GM15510 (cell line): ENCODE results near the gene ATP6V1A.

ENCODE experiments used
- POLR2A ChIP-seq: IDR thresholded peaks from 3 replicates; pipeline ENCODE4 v1.6.1; 2011; ENCODE audit warnings: borderline replicate concordance; ENCODE audit not compliant: insufficient read length; ENCODE audit errors: extremely low read depth

Gene ATP6V1A

GRCh38 chr3:113776564-113776963 is 29.7 kb downstream of the ATP6V1A start:
- no peak for TF ChIP-seq POLR2A

DNA sequence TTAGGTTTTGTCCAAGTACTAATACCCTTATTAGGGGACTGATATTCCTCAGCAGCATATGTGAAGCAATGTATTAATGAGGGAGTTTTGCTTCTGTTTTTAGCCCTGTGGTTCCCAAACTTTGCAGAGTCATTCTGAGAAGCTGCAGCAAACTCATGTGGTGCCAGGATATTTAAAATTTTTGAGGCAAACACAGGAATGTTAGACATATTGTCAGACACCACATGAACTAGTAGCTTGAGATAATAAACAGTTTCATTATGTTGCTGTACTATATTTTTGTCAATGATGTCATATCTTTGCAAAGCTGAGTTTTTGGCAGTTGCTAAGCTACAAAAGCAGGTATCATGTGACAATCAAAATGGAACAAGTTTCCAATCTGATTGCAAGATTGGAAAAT is 36.6 kb downstream of the ATP6V1A start:
- no peak for TF ChIP-seq POLR2A

GRCh38 chr3:113783980-113784379 is 37.1 kb downstream of the ATP6V1A start:
- TF ChIP-seq POLR2A: no peak

GRCh38 chr3:113791381-113791780 is 44.5 kb downstream of the ATP6V1A start:
- no peak for TF ChIP-seq POLR2A

- TF ChIP-seq POLR2A: no peak
Measured at GRCh38 chr3:113794526-113794925, 47.7 kb downstream of the ATP6V1A start.

DNA sequence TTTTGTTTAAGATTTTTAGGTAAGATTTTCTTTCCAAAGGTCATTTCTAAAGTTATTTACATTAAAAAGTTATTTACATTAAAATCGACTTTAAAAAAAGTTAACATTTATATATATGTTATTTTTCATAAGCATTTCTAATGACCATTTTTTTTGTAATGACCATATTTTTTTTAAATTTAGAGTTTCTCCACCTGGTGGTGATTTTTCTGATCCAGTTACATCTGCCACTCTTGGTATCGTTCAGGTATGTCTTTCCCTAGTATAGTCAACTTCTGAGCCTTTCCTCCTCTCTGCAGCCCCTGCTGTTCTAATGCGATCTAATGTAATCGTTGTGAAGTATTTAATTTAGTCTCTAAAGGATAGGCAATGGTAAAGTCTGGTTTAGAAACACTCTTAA is 48.9 kb downstream of the ATP6V1A start:
- no peak for TF ChIP-seq POLR2A

DNA sequence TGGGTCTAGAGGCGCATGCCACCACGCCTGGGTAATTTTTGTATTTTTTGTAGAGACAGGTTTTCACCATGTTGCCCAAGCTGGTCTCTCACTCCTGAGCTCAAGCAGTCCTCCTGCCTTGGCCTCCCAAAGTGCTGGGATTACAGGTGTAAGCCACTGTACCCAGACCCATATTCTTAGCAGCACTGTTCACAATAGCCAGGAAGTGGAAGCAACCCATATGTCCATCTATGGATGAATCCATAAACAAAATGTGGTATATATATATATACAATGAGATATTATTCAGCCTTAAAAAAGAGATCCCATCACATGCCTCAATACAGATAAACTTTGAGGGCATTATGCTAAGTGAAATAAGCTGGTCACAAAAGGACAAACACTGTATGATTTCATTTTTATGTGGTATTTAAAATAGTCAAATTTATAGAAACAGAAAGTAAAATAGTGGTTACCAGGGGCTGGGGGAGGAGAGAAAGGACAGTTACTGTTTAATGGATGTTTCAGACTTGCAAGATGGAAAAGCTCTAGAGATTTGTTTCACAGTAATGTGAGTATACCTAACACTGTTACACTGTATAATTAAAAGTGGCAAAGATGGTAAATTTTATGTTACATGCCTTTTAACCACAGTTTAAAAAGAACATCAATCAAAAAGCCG is 56.1 kb downstream of the ATP6V1A start:
- no peak for TF ChIP-seq POLR2A

DNA sequence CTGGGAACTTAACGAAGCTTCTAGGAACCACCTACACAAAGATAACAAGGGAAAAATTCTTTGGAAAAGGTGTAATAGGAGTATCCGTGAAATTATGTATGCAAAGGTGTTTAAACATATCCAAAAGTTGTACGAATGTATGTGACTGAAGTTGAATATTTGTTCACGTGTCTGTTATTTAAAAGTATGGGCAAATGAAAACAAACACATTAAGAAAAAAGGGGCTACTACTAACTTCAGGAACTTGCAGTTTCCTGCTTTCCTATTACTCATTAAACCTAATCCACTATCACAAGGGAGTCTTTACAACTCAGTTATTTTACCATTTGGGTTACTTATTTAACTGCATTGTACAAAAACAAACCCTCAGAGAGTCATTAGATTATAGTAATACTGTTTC is 57.8 kb downstream of the ATP6V1A start:
- TF ChIP-seq POLR2A: no peak

- TF ChIP-seq POLR2A: no peak
Measured at GRCh38 chr3:113805249-113805648, 58.4 kb downstream of the ATP6V1A start.

DNA sequence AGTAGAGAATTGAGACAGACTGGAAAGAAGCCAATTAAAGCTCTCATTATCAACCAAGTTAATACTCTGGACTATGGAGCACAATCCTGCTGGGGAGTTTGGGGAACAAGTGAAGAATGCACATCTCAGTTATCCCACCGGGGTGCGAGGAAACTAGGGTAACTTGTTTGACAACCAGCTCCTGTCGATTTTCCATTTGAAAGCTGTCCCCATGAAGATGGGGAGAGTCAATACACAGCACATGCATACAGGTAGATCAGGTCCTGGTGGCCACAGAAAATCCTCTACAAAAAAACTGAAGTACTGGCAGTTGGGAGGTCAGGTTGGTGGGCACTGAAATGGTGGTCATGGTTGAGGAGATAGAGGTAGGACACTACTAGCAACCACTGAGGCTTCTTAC is 66.0 kb downstream of the ATP6V1A start:
- no peak for TF ChIP-seq POLR2A

DNA sequence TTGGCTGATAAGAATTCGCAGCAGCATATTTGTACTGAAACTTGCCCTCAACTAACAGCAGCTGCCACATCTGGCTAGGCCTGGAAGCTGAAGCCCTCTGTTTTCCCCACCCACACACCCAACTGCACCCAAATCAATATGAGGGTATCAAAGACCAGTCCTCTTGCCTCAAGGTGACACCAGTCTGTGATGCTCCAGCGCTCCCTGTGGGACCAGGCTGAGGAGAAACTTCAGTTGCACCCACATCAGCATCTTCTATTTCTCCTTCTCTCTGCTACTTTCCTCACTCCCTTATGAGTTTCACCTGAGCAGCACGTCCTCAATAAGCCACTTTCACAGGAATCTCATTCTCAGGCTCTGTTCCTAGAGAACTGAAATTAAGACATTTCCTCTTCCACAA is 73.0 kb downstream of the ATP6V1A start:
- no peak for TF ChIP-seq POLR2A

GRCh38 chr3:113825090-113825489 is 78.3 kb downstream of the ATP6V1A start:
- no peak for TF ChIP-seq POLR2A

GRCh38 chr3:113828600-113828999 is 81.8 kb downstream of the ATP6V1A start:
- TF ChIP-seq POLR2A: no peak

DNA sequence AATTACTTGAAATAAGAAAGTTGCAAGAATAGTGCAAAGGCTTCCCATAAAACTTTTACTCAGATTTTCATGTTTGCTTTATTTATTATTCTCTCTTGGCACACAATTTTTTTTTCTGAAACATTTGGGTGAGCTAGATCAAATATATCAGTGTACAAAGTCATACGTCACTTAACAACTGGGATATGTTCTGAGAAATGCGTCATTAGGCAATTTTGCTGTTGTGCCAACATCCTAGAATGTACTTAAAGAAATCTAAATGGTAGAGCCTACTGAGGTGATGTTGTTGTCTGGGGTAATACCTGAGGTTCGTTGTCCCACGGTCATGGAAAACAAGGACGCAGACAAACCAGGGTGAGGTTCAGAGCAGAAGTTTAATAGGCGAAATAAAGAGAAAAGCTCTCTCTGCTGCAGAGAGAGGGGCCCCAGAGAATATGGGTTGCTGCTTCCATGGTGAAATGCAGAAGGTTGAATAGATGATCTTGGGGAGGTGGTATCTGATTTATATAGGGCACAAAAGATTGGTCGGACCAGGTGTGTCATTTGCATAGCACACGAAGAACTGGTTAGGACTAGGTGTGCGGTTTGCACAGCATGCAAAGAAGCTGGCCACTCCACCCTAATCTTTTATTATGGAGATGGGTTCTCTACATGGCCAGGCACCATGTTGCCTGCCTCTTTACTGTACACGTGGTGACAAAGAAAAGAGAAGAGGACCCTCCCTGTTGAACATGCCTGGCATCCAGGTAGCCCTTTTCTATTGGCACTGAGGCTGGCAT is 82.9 kb downstream of the ATP6V1A start:
- TF ChIP-seq POLR2A: no peak

DNA sequence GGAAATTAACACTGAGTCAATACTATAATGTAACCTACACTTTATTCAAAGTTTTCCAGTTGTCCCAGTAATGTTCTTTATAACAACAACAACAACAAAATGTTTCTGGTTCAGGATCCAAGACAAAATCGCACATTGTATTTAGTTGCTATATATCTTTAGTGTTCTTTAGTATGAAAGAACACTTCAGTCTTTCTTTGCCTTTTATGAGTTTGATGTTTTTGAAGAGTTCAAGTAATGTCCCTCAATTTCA is 84.2 kb downstream of the ATP6V1A start:
- no peak for TF ChIP-seq POLR2A

GRCh38 chr3:113832477-113833164 is 85.8 kb downstream of the ATP6V1A start:
- TF ChIP-seq POLR2A: no peak
